Right lobe of liver (tissue), 4 donors: ENCODE results near the gene CRYBA2.

ENCODE experiments used
- CTCF ChIP-seq, 4 donors: fragments of 200-600 bp in 3 of 4; fragments of 450-650 bp in 1 of 4; IDR thresholded peaks; one replicate each; pipeline versions ENCODE4 v1.5.1 to v1.8.0; 2016 to 2022; ENCODE audit warnings: antibody characterized with exemption in 4 of 4, mild to moderate bottlenecking in 2 of 4
- POLR2A ChIP-seq: fragments of 450-650 bp; IDR thresholded peaks from one replicate; pipeline ENCODE4 v1.6.1; 2017; ENCODE audit warnings: antibody characterized with exemption, mild to moderate bottlenecking
- donor health status: DM: no; HTN: no; CAD: no.
- donor health status: DM: no; HTN: no; CAD: no.
- donor health status: DM: no; HTN: yes; CAD: no.

- TF ChIP-seq CTCF (IDR thresholded peaks at IDR 0.05) (no peak), POLR2A (no peak)
Measured at GRCh38 chr2:219010873-219011272, 17.7 kb upstream of the CRYBA2 start.
